Panc1 (cell line): Measurements from ENCODE around the gene MTR. TPM values are rescaled to one million over a fixed set of nuclear protein-coding genes. Genes with fewer than 3 reads are reported as not detected.

Source experiments
- ATAC-seq: fragments of 200-7000 bp; cut with Tn5 transposase; 2 replicates; pipeline ENCODE4 v1.9.1; 2020; ENCODE audit warnings: mild to moderate bottlenecking, moderate library complexity
- BruUV-seq: library from RNA; stranded (reverse); fragments of 400-500 nt; replicated peaks from 2 replicates; lab custom pipeline; 2021; lab: Mats Ljungman, UMichigan
- CTCF ChIA-PET: fragments of 300-600 bp; sonication (Branson Sonifier 250); formaldehyde crosslinking; loops from one replicate; lab custom pipeline; 2022; ENCODE audit warnings: antibody characterized with exemption; lab: Charles Lee
- POLR2A ChIA-PET: fragments of 300-600 bp; sonication (Branson Sonifier 250); formaldehyde crosslinking; loops from one replicate; lab custom pipeline; 2022; ENCODE audit warnings: antibody characterized with exemption; lab: Charles Lee
- DNase-seq: peaks from one replicate; pipeline ENCODE4 v3.0.0-alpha.2; 2010; ENCODE audit warnings: low read depth, low spot score
- H3K27ac ChIP-seq: 2 replicates; pipeline ENCODE4 v1.5.1; 2011; ENCODE audit warnings: mild to moderate bottlenecking, low read length, inconsistent platforms
- H3K27me3 ChIP-seq: fragments of 200-500 bp; sonication (Bioruptor generic); 2 replicates; pipeline ENCODE4 v1.6.0; 2014; ENCODE audit warnings: low read length, inconsistent platforms; ENCODE audit not compliant: control insufficient read depth, insufficient read depth
- H3K36me3 ChIP-seq: fragments of 200-500 bp; sonication (Bioruptor generic); 2 replicates; pipeline ENCODE4 v1.5.1; 2014; ENCODE audit warnings: inconsistent platforms, mild to moderate bottlenecking, low read length, moderate library complexity; ENCODE audit not compliant: control insufficient read depth, insufficient read depth
- H3K4me1 ChIP-seq: 2 replicates; pipeline ENCODE4 v1.5.1; 2011; ENCODE audit warnings: inconsistent platforms, mild to moderate bottlenecking, low read length, moderate library complexity; ENCODE audit not compliant: control insufficient read depth, insufficient read depth
- H3K4me3 ChIP-seq, 2 experiments: 2 replicates each; pipeline ENCODE4 v1.5.1; 2011 to 2012; ENCODE audit warnings: low read depth in 2 of 2, low read length in 2 of 2, mild to moderate bottlenecking in 2 of 2, inconsistent platforms in 1 of 2, moderate library complexity in 1 of 2
- H3K9me3 ChIP-seq: fragments of 200-500 bp; sonication (Bioruptor generic); 2 replicates; pipeline ENCODE4 v1.5.1; 2014; ENCODE audit warnings: low read depth, mild to moderate bottlenecking, inconsistent platforms, low read length, moderate library complexity; ENCODE audit not compliant: control insufficient read depth, insufficient read depth
- CTCF ChIP-seq: fragments of 450-650 bp; IDR thresholded peaks from 2 replicates; pipeline ENCODE4 v1.5.1; 2017; ENCODE audit warnings: mild to moderate bottlenecking
- POLR2AphosphoS5 ChIP-seq: IDR thresholded peaks from 2 replicates; pipeline ENCODE4 v1.6.1; 2012; ENCODE audit warnings: mild to moderate bottlenecking, low read depth, low read length, moderate library complexity
- REST ChIP-seq, 2 experiments: IDR thresholded peaks; 2 replicates each; pipeline ENCODE4 v1.6.1; 2011 to 2012; ENCODE audit warnings: low read depth in 2 of 2, control low read depth in 1 of 2, low read length in 1 of 2, mild to moderate bottlenecking in 1 of 2, moderate library complexity in 1 of 2; ENCODE audit not compliant: insufficient read depth in 1 of 2
- SIN3A ChIP-seq: IDR thresholded peaks from 2 replicates; pipeline ENCODE4 v1.6.1; 2012; ENCODE audit warnings: low read depth, mild to moderate bottlenecking, low read length, moderate library complexity, borderline replicate concordance; ENCODE audit not compliant: insufficient read depth
- TCF7L2 ChIP-seq: IDR thresholded peaks from 2 replicates; pipeline ENCODE4 v1.6.1; 2011; ENCODE audit warnings: mild to moderate bottlenecking, low read depth, low read length, inconsistent platforms
- in situ Hi-C: cut with HindIII; loops from 2 replicates; pipeline ENCODE4 v1.10.0; 2016; ENCODE audit warnings: low sequenced_read_pairs, low pct_unique_long_range_greater_than_20kb
- intact Hi-C: fragments of 100-400 bp; cut with micrococcal nuclease; formaldehyde crosslinking; loops from one replicate; pipeline ENCODE4 v1.10.0; 2022; ENCODE audit not compliant: unreplicated experiment
- total RNA-seq: library from RNA; stranded (reverse); gene quantifications from one replicate; pipeline ENCODE4 v1.2.1, GENCODE V29; 2021; ENCODE audit not compliant: unreplicated experiment

The MTR gene
- total RNA-seq, 1 experiment from 2014 or later: 33.7 TPM

GRCh38 chr1:236948996-236949395 is 153.9 kb downstream of the MTR start:
- no peak for ATAC-seq
- in situ Hi-C loops (no loop called here), intact Hi-C loops (no loop called here)
- BruUV-seq: no TSS peak
- no peaks in the 10 kb centered on the region for H3K36me3 ChIP-seq
- H3K27ac ChIP-seq: no peak overlapping the region
- TF ChIP-seq REST (IDR thresholded peaks at IDR 0.05; ENCODE audit: insufficient read depth in 1 of 2, low read depth in 2 of 2, low read length in 1 of 2) (no peak), SIN3A (no peak), TCF7L2 (no peak), CTCF (no peak), POLR2AphosphoS5 (no peak)
- no peaks in the 10 kb centered on the region for H3K27me3 ChIP-seq
- H3K9me3 ChIP-seq: no peaks in the 10 kb centered on the region
- no peak overlapping the region for H3K4me3 ChIP-seq
- no peak for DNase-seq
- ChIA-PET POLR2A (no interaction called here), CTCF (no interaction called here)
- H3K4me1 ChIP-seq: no peaks in the 10 kb centered on the region

- ChIA-PET CTCF (no interaction called here), POLR2A (no interaction called here)
- TF ChIP-seq CTCF (no peak), SIN3A (no peak), POLR2AphosphoS5 (no peak), TCF7L2 (no peak), REST (IDR thresholded peaks at IDR 0.05; ENCODE audit: insufficient read depth in 1 of 2, low read depth in 2 of 2, low read length in 1 of 2) (no peak)
- H3K4me3 ChIP-seq: no peak overlapping the region
- H3K27me3 ChIP-seq: no peaks in the 10 kb centered on the region
- H3K4me1 ChIP-seq: no peaks in the 10 kb centered on the region
- no peaks in the 10 kb centered on the region for H3K9me3 ChIP-seq
- ATAC-seq (no peak), DNase-seq (no peak)
- in situ Hi-C loops (no loop called here), intact Hi-C loops (no loop called here)
- H3K36me3 ChIP-seq: no peaks in the 10 kb centered on the region
- H3K27ac ChIP-seq: no peak overlapping the region
- BruUV-seq: no TSS peak
Observed at GRCh38 chr1:236950365-236950764, 155.3 kb downstream of the MTR start.
